PFSK-1 (cell line): Measurements from ENCODE around the gene DGKG.

ENCODE experiments used
- POLR2AphosphoS5 ChIP-seq: IDR thresholded peaks from 2 replicates; pipeline ENCODE4 v1.6.1; 2012; ENCODE audit warnings: low read depth, mild to moderate bottlenecking, control low read depth, low read length, moderate library complexity
- TAF1 ChIP-seq: IDR thresholded peaks from 2 replicates; pipeline ENCODE4 v1.6.1; 2012; ENCODE audit warnings: low read length, control low read depth, borderline replicate concordance; ENCODE audit not compliant: insufficient read depth

- TF ChIP-seq POLR2AphosphoS5 (no peak), TAF1 (no peak)
These were observed 161.3 kb downstream of the DGKG start for GRCh38 chr3:186200726-186201125.
